GM21526 (cell line): ENCODE results near the gene CNNM3.
"Not testable (repeated sequence)": the region's sequence is repeated elsewhere in the genome, so short reads cannot be mapped to it uniquely, and the experiment has no call there.

ENCODE experiments used
- ATAC-seq: cut with Tn5 transposase; IDR thresholded peaks from one replicate; pipeline ENCODE4 v1.9.1; 2021; ENCODE audit warnings: moderate library complexity; ENCODE audit not compliant: unreplicated experiment, low FRiP score

CNNM3 gene

DNA sequence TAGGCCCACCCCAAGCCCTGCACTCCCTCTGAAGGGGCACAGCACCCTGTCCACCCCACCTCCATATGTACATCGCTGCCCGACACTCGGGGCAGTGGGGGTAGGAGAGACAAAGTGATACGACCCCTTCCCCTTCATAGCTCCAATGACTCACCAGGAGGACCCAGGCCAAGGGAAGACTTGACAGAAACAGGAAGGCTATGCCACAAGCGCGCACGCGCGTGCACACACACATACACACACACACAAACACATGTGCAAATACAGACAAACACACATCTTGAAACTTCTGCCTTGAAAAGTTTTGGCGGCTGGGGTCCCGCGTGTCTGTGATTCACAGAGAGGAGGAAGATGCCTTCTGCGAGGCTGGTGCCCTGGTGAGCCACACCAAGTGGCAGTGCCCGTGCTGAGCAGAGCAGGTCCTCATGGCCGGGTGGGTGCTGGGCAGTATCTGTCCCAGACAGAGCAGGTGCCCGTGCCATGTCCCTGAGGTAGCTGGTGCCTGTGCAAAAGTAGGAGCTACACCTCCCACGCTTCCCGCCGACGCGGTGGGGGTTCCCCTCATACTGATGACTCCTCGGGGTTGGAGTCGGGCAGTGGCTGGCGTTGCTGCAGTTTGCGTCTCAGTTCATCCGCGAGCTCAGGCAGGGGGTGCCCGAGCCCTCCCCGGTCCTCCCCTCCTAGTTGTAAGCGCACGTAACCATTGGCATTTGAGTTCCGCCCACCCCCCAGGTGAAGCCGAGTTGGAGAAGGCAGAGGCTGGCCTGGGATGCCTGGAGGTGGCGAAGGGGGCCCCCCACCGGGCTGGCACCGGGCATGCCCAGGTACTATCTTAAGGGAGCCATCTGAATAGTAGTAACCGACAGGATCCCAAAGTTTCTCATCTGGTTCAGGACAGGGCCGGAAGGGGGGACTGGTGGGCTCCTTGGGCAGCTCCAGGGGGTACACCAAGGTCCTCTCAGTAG lies 44.3 kb downstream of the CNNM3 start:
- no peak for ATAC-seq

DNA sequence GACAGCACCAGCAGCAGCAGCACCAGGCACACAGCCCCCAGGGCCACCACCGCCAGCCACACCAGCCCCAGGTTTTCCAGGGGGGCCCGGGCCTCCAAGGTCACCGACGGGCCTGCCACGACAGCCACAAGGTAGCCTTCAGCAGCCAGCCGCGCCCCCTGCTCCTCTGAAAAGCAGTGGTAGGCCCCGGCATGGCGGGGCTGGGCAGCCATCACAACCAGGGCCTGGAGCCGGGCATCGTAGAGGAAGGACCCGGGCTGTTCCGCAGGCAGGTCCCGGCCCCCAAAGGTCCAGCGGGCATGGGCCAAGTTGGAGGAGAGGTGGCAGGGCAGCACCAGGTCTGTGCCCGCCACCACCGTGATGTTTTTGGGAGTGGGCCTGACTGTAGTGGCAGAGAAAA lies 45.0 kb downstream of the CNNM3 start:
- ATAC-seq, result no peak

DNA sequence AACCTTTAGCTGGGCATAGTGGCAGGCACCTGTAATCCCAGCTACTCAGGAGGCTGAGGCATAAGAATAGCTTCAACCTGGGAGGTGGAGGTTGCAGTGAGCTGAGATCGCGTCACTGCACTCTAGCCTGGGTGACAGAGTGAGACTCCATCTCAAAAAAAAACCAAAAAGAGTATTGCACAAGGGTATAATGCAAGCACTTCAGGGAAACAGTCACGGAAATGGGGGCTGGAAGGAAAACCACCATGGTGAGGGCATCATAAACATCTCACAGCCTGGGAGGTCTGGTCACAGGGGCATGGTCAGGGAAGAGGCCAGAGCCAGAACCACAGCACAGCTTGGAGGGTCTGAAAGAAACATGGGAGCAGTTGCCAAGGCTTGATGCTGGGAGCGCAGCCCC lies 47.0 kb downstream of the CNNM3 start:
- ATAC-seq, result not testable (repeated sequence)

DNA sequence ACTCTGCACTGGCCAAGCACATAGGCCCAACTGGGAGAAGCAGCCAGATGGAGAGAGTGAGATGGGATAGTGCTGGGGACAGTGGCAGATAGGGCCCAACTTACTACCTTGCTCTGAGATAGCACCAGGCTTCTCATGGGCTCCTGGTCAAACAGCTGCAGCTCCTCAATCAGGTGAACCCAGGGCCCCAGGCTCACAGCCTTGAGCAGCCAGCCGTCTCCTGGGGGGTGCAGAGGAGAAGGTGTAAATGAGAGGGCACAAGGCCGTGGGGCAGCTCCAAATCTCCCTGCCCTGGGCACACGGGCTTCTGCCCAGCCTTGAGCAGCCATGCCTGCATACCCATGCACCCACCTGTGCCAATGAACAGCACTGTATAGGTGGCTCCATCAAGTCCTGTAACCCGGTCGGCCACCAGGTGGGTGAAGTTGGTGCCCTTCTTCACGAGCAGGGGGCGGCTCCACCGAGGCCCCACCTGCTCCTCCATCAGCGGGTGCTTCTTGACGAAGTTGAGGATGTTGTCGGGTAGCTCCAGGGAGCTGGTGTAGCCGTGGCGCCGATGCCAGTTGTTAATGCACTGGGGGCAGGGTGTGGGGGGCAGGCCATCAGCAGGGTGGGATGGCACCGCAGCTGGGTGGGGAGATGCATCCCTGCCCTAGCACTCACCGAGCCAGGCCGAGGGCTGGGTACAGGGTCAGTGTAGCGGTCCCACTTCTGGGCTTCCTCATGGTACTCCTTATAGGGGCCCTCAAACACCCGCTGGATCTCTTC lies 47.7 kb downstream of the CNNM3 start:
- ATAC-seq, result no peak

DNA sequence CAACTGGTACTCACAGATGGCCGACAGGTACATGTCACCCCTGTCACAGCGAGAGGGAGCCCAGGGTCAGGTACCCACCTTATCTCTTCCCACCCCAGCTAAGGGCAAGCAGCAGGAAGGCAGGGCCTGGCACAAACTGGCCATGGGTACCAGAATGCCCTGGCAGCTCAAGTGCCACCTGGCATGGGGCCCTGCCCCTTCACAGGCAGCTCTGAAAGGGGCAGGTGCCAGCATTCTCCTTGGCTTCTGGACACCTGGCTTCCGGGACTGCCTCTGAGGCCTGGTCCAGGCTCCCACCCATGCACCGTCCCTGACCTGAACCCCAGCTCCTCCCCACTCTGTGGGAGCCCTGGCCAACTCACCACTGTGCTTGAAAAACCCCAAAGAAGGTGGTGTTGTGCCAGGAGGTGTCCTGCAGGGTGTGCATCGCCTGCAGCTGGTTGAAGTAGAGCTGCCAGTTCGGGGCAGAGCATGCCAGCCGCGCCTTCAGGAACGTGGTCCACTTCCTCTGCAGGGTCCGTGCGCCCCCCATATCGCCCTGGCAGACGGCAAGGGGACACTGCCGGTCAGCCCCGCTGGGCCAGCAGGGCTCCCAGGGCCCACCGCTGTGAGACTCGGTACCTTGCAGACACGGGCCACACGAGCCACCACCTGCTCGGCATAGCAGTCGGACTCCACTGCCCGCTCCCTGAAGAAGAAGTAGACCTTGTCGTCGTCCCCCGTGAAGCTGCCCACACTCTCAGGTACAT lies 48.4 kb downstream of the CNNM3 start:
- ATAC-seq, result no peak

DNA sequence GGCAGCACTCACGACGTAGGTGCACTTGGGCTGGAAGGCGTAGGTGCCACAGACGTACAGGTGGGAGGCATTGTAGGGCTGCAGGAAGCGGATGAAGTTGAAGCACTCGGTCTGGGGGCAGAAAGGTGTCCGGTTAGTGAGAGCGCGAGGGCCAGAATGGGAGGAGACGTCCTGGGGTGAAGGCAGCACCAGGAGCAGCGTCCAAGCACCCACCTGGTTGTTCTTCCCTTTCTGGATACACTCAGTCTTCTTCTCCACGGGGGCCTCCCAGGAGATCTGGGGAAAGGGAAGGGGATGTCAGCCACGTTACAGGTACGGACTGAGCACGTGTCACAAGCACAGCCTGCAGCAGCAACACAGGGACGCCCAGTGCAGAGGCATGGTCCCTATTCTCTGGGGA lies 49.6 kb downstream of the CNNM3 start:
- ATAC-seq, result no peak

DNA sequence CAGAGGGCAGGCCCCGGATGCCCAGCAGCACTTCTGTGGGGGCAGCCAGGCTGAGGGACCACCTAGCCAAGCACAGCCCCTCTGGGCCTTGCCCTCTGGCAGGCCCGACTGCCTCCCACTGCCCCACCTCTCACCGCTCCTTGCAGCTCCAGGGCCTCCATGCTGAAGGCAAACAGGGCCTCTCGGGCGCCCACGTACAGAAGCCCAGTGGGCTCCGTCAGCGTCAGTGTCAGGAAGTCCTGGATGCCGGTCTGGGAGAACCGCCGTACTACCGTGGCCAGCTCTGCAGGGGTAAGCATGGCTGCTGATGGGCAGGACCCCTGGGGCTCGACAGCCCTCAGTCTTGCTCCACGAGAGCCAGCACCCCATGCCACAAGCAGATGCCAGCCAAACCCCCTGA lies 50.1 kb downstream of the CNNM3 start:
- ATAC-seq, result no peak

DNA sequence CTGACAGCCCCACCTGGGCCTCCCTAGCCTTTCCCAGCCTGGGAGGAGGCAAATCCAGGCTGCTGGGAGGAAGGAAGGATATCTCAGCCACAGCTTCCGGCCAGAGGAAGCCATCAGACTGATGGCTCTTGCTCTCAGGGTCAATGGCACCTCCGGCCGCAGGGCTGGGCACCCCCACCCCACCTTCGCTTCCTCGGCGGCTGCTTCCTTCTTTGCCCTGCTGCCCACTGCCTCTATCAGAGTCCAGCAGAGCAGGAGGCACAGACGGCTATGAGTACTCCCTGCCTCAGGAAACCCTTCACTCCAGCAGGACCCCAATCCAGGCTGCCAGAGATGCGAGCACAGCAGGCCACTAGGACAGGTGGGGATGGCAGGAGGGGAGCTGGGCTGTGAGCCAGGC lies 50.5 kb downstream of the CNNM3 start:
- no peak for ATAC-seq

DNA sequence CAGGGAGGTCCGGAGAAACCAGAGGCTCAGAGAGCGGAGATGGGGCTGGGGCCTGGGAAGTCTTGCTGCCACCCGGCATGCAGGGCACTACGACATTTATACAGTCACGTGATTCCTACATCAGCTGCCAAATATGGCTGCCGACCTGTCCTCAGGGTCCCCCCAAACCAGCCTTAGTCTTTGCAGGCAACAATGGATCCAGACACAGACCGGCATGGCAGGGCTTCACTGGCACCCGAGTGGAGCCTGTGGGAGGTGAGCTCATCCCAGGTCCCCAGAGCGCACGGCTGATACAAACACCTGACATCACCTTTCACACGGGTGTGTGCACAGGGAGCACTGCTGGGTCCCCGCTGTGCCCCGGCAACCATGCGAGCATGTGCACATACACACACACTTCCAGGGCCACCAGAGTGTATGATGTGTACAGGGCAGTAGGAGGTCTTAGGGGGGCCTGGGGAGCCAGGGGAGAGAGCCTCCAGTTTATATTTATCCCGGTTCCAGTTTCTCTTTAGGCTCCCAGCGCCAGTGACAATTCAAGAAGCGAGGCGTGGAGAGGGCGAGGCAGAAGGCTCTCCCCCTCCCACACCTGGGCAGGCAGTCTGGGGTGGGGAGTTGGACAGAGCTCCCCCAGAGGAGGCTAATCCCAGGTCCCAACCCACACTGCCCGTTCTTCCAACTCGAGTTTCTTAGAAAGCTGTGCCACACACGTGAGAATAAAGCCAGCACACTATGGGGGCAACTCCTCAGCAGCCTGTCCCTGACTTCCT lies 51.1 kb downstream of the CNNM3 start:
- ATAC-seq, result no peak

DNA sequence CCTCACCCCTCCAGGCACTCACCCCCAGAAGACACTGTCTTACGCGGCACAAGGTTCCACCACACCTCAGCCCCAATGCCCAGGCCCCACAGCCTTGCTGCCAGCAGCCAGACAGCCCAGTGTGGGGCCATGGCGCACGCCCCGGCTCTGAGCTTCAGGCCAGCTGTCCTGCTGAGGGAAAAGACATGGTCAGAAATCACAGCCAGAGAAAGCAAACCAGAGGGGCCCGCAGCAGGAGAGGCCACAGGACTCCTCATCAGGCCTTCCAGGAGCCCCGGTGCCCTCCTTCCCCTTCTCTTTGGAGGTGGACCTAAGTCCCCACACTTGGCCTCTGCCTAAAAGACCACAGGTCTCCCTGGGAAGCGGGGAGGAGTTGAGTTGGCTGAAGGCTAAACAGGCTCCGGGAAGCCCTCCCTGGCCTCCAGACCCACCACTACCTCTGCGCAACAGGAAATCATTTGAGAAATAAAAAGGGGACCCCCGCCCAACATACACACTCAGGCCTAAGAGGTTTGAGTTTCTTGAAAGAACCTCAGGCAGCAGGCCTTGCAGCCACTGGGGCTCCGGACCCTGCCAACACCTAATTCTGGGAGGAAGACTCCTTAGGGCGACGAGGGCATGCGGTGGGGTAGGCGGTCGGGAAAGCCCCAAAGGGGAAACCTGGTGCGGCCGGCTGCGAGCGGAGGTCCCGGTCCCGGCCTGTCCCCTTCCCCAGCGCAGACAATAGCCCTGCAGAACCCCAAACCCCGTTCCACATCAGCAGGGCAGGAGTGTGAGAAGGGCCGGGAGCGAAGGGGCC lies 51.9 kb downstream of the CNNM3 start:
- no peak for ATAC-seq

DNA sequence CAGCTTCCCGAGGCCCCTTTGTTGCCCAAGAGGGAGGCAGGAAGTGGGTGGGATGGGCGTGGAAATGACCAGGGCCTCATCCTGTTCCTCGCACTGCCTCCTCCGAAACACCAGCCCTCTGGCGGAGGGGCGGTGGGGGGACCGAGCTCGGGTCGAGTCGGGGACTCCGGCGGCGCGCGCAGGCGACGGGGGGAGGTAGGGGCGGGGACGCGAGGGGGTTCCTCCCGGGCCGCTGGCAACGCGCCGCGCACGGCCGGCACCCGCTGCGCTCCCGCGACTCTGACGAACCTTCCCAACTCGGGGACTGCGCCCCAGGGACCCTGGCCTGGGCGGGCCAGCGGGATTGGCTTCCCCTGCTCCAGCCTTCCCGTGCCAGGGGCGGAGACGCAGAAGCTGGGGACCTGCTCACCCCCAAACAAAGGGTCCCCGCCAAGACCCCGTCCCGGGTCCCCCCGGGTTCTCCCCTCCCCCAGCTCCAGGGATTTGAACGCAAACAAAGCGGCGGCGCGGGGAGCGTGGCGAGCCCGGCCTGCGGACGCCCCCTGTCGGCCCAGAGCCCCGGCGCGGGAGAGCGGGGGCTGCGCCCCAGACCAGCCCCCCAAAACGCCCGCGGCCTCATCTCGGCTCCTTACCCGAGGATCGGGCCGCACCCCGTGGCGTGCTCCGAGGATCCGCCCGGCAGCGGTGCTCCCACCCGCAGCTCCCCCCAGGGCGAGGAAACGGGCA lies 52.6 kb downstream of the CNNM3 start:
- ATAC-seq, result no peak

DNA sequence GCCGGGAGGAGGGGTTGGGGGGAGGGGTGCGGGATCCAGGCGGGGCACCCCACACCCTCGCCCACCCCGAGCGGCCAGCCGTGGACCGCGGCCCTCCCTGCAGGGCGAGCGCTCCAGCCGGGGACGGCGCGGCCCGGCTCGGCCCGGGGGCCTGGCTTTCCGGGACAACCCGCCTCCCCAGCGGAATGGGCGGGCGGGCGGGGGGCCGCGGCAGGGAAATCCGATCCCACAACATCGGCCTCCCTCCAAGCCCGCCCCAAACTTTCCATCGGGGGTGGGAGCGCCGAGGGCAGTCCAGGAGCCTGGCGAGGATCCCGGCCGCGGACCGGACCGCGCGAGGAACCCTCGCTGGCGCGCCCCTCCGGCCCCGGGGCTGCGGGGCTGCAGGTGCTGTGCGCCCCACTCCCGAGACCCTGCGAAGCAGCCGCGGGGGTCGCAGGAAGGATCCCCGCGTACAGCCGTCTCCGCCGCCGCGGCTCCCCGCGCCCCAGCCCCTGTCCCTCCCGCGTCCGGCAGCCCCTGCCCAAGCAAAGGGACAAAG lies 53.3 kb downstream of the CNNM3 start:
- no peak for ATAC-seq

DNA sequence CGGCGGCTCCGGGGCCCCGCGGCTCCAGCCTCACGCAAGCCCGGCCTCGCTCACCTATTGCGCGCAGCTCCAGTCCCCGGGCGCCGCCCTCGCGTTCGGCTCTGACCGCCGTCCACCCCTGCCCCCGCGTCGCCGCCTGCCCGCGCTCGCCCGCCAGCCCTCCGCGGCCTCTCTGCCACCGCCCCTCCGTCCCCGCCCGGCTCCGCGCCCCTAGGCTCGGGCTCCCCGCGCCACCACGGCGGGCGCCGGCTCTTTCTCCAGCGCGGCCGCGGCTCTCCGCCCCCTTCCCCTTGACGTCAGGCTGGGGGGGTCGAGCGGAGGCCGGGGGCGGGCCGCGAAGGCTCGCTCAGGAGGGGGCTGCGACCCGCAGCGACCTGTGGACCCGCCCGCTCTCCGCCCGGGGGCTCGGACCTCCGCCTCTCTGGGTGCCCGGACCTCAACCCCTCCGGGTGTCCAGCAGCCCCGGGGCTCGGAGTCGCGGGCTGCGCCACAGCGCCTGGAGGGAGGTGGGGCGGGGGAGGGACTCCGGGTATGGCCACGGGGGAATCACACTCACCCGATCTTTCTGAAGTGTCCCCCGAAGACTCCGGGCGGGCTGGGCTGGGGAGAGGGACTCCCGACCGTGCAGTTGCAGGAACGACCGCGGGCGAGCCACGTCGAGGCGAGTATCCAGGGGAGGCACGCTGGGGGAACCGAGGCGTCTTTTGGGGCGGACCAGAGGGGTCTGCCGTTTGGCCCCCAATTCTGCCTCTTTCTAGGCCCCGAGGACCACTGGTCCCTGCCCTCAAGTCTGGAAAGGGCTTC lies 54.0 kb downstream of the CNNM3 start, which contains the start of gene SEMA4C:
Gene SEMA4C, minus strand, starts transcription at position 259 of the 804 bp plus-strand sequence. CDS start 2,194 bp downstream, outside the sequence.
- no peak for ATAC-seq

DNA sequence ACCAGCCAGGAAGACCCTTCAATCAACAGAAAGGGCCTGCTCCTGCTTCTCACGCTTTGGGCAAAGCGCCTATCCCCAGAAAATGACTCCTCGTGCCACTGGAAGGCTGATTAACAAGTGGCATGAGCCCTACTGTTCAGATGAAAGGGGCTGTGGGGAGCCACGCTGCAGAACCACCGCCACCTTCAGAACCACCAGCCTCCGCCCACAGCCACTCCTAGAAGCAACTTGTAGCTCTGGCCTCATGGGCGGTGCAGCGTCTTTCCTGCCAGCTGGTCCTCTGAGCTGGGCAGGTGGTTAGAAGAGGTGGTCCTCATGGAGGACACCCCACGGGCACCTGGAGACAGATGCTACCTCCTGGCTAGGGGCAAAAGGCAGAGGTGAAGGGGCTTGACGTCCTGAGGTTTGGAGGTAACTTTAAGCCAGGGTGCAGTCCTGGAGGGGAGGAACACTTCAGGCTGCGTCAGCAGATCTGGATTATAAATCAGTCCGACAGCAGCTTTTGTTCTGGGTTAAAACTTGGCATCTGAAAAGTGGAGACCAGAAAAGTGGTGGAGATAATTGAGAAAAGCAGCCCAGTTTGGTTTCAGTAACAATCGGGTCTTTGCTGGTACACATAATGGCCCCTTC lies 54.7 kb downstream of the CNNM3 start:
- ATAC-seq, result no peak

DNA sequence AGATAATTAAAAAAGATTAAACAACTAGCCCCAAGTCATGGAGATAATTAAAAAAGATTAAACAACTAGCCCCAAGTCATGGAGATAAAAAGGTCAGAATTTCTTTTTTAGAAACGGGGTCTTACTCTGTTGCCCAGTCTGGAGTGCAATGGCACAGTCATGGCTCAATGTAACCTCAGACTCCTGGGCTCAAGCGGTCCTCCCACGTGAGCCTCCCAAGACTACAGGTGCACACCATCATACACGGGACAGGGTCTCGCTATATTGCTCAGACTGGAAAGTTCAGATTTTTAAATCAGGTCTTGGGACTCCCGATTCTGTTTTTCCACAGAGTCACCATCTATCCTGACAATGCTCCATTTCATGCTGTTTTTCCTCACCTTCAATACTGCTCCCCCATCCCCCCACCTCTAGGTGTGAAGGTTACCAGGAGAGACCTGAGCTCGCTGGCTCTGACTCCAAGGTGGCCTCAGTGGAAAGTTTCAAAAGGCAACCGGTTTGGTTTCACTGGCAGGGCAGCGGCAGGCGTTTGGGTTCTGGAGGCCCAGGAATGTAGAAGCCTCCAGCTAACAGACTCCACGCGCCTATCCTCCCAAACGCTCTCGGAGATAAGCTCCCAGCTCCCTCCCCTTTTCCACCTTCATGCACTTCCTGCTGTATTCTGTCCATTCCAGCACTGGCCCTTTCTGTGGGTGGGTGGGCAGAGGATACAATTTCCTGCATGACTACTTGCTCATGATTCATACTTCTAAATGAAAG lies 56.7 kb downstream of the CNNM3 start:
- ATAC-seq, result no peak

DNA sequence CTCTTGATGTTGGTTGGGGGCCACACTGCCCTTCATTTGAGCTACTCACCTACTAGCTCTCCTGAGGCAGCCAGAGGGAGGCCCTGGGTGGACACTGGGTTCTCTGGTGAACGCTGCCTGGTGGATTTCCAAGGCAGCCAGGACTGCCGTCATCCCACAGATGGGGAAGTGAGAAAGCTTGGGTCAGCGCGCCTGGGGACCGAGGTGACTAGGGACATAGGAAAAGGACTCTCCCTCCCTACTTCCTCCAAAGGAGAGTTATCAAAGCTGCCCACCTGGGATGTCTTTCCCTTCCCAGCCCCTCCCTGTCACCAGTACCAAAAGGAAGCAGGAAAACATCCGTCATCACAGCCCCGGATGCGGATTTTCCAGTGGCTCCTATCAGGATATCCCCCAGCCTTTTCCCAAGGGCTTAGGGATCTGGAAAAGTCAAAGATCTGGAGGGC lies 57.6 kb downstream of the CNNM3 start:
- ATAC-seq, result no peak
